Measurements from ENCODE around the gene KCNQ1.

The KCNQ1 gene

DNA sequence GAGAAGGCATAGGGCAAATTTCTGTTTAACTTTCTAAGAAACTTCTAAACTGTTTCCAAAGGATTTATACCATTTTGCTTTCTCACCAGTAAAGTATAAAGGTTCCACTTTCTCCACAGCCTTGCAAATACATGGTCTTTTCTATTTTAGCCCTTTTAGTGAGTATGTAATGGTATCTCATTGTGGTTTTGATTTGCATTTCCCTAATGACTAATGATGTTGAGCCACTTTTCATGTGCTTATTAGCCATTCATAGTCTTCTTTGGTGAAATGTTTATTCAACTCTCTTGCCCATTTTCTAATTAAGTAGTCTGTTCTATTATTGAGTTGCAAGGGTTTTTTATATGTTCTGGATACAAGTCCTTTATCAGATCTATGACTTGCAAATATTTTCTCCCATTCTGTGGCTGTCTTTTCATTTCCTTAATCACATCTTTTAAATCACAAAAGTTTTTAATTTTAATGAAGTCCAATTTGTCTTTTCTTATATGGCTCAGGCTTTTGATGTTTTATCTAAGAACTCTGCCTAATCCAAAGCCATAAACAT lies 338.8 kb downstream of the KCNQ1 start:
- 0 out of 2 replicates have a peak, but pooled peaks cover 5% of the 10 kb centered on the region for H3K27me3 ChIP-seq (ENCODE audit: insufficient read depth, low read length)
- H3K27ac ChIP-seq (ENCODE audit: low read depth, low read length): no peak overlapping the region
- H2AFZ ChIP-seq (ENCODE audit: low read length, unreplicated experiment): no peak overlapping the region
- H3K36me3 ChIP-seq (ENCODE audit: insufficient read depth, low read length): no peaks in the 10 kb centered on the region
- H3K79me2 ChIP-seq (ENCODE audit: control insufficient read depth, insufficient read depth, low read length, unreplicated experiment): no peaks in the 10 kb centered on the region
- no peak overlapping the region for H3K4me3 ChIP-seq (ENCODE audit: low read depth, low read length)
- peaks cover 12% of the 10 kb centered on the region for H3K4me1 ChIP-seq (ENCODE audit: control insufficient read depth, insufficient read depth, low read length, unreplicated experiment)

GRCh38 chr11:2787816-2788167 lies 343.0 kb downstream of the KCNQ1 start:
- Histone ChIP-seq H3K79me2 (ENCODE audit: control insufficient read depth, insufficient read depth, low read length, unreplicated experiment) (no peaks in the 10 kb centered on the region), H3K4me3 (ENCODE audit: low read depth, low read length) (no peak overlapping the region), H3K36me3 (ENCODE audit: insufficient read depth, low read length) (no peaks in the 10 kb centered on the region), H3K27ac (ENCODE audit: low read depth, low read length) (no peak overlapping the region), H2AFZ (ENCODE audit: low read length, unreplicated experiment) (no peak overlapping the region), H3K27me3 (ENCODE audit: insufficient read depth, low read length) (peaks cover 28% of the 10 kb centered on the region), H3K4me1 (ENCODE audit: control insufficient read depth, insufficient read depth, low read length, unreplicated experiment) (no peaks in the 10 kb centered on the region)

DNA sequence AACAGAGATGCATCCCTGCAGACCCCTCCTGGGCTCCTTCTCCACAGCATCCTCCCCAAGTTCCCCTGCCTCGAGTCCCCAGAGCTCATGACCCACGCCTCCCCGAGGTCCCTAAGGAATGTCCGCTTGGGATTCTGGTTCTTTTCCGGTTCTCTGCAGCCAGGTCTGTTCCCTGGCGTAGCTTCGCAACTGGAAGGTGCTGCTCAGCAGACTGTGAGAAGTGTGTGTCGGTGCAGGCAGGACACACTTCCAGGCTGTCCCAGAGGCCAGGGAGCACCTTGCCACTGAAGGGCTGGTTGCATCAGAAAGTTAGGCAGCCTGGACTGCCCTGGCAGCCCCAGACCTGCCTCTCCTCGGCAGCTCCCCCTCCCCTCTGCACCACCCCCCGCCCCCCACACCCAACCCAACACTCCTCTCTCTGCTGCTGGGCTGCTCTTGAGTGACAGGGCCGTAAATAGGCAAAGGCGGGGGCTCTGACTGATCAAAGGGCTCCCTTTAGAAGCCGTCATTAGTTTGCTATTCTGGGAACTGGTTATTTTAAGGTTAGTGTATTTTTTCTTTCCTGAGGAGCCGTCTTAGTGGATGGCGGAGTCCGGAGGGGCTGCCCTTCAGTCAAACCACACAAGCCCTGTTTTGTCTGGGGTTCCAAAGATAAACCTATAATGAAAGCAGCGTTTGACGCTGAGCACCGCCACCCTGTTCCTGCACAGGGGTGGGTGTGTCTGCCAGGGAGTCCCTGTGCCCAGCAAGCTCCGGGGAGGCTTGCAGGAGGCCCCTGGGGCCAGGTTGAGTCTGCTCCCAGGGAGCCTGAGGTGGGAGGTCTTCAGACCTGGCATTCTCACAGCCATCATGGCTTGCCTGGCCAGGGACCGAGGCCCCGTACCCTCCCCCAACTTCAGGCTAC lies 343.6 kb downstream of the KCNQ1 start:
- peaks cover 33% of the 10 kb centered on the region for H3K27me3 ChIP-seq (ENCODE audit: insufficient read depth, low read length)
- no peaks in the 10 kb centered on the region for H3K79me2 ChIP-seq (ENCODE audit: control insufficient read depth, insufficient read depth, low read length, unreplicated experiment)
- no peak overlapping the region for H3K4me3 ChIP-seq (ENCODE audit: low read depth, low read length)
- no peaks in the 10 kb centered on the region for H3K36me3 ChIP-seq (ENCODE audit: insufficient read depth, low read length)
- no peaks in the 10 kb centered on the region for H3K4me1 ChIP-seq (ENCODE audit: control insufficient read depth, insufficient read depth, low read length, unreplicated experiment)
- H2AFZ ChIP-seq (ENCODE audit: low read length, unreplicated experiment): no peak overlapping the region
- H3K27ac ChIP-seq (ENCODE audit: low read depth, low read length): no peak overlapping the region

GRCh38 chr11:2789331-2789730 lies 344.5 kb downstream of the KCNQ1 start:
- no peaks in the 10 kb centered on the region for H3K36me3 ChIP-seq (ENCODE audit: insufficient read depth, low read length)
- no peak overlapping the region for H2AFZ ChIP-seq (ENCODE audit: low read length, unreplicated experiment)
- H3K79me2 ChIP-seq (ENCODE audit: control insufficient read depth, insufficient read depth, low read length, unreplicated experiment): no peaks in the 10 kb centered on the region
- H3K27ac ChIP-seq (ENCODE audit: low read depth, low read length): no peak overlapping the region
- peaks cover 32% of the 10 kb centered on the region for H3K27me3 ChIP-seq (ENCODE audit: insufficient read depth, low read length)
- H3K4me1 ChIP-seq (ENCODE audit: control insufficient read depth, insufficient read depth, low read length, unreplicated experiment): no peaks in the 10 kb centered on the region
- no peak overlapping the region for H3K4me3 ChIP-seq (ENCODE audit: low read depth, low read length)

DNA sequence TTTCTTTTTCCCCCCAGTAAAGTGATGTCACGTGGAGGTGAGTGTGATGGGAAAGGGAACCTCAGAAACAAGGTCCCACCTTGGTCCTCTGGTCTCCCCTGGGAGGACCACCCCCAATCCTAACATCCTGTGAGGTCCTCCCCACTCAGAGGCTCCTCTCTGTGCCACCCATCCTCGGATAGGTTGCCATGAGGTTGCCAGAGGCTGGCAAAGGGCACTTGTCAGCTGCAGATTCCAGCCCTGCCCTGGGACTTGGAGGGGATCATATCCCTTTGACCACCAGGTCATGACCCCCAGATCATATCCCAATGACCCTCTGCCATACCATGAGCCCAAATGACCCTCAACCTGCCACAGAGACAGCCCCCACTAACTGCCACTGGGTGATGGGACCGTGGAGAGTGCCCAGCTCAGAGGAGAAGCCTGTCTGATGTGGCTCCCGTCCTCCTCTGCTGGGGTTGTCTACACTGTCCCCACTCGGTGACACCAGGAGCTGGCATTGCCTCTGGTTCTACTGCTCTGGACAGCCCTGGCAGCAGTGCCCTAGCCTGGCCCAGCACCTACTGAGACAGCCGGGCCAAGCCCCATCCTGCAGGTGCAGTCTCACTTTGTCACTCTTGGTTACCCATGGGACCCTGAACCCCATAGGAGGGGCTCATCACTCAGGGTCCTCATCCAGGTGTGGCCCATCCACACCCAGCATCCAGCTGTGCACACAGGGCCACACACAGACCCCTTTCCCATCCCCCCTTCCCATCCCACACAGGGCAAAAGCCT lies 345.2 kb downstream of the KCNQ1 start:
- H2AFZ ChIP-seq (ENCODE audit: low read length, unreplicated experiment): no peak overlapping the region
- H3K27me3 ChIP-seq (ENCODE audit: insufficient read depth, low read length): peaks cover 30% of the 10 kb centered on the region
- H3K36me3 ChIP-seq (ENCODE audit: insufficient read depth, low read length): no peaks in the 10 kb centered on the region
- no peak overlapping the region for H3K27ac ChIP-seq (ENCODE audit: low read depth, low read length)
- no peaks in the 10 kb centered on the region for H3K4me1 ChIP-seq (ENCODE audit: control insufficient read depth, insufficient read depth, low read length, unreplicated experiment)
- no peaks in the 10 kb centered on the region for H3K79me2 ChIP-seq (ENCODE audit: control insufficient read depth, insufficient read depth, low read length, unreplicated experiment)
- H3K4me3 ChIP-seq (ENCODE audit: low read depth, low read length): no peak overlapping the region

DNA sequence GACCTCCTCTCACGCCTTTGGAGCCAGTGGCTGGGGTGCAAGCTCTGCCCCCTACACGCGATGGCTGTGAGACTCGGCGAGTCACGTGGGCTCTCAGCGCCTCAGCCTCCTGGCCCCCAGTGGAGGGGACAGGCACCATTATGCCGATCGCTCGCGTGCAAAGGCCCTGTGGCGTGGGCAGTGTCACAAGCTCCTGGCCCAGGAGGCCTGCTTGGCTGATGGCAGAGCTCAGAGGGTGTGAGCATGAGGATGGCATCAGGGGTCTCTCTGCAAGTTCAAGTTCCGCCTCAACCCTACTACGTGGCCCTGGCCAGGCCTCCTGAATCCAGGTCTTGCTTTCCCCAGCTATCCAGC lies 345.7 kb downstream of the KCNQ1 start:
- Histone ChIP-seq H3K4me3 (ENCODE audit: low read depth, low read length) (no peak overlapping the region), H3K27ac (ENCODE audit: low read depth, low read length) (no peak overlapping the region), H3K4me1 (ENCODE audit: control insufficient read depth, insufficient read depth, low read length, unreplicated experiment) (no peaks in the 10 kb centered on the region), H3K27me3 (ENCODE audit: insufficient read depth, low read length) (peaks cover 30% of the 10 kb centered on the region), H3K36me3 (ENCODE audit: insufficient read depth, low read length) (no peaks in the 10 kb centered on the region), H3K79me2 (ENCODE audit: control insufficient read depth, insufficient read depth, low read length, unreplicated experiment) (no peaks in the 10 kb centered on the region), H2AFZ (ENCODE audit: low read length, unreplicated experiment) (no peak overlapping the region)

DNA sequence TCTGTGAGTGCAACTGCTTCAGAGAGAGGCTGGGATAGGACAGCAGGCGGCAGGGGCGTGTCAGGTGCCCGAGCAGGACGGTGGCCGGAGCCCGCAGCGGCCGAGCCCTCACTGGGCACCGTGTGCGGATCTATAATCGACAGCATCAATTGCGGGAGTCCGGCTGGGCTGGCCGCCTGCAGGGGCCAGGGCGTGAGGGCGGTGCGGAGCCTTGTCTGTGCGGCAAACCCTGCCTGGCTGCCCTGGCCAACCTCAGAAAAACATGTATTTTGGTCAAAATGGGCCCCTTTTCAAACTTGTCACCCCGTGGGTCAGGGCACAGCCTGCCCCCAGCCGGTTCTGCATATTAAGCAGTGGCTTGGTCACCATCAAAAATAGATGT lies 346.3 kb downstream of the KCNQ1 start:
- Histone ChIP-seq H3K4me3 (ENCODE audit: low read depth, low read length) (no peak overlapping the region), H3K4me1 (ENCODE audit: control insufficient read depth, insufficient read depth, low read length, unreplicated experiment) (no peaks in the 10 kb centered on the region), H3K27ac (ENCODE audit: low read depth, low read length) (no peak overlapping the region)

DNA sequence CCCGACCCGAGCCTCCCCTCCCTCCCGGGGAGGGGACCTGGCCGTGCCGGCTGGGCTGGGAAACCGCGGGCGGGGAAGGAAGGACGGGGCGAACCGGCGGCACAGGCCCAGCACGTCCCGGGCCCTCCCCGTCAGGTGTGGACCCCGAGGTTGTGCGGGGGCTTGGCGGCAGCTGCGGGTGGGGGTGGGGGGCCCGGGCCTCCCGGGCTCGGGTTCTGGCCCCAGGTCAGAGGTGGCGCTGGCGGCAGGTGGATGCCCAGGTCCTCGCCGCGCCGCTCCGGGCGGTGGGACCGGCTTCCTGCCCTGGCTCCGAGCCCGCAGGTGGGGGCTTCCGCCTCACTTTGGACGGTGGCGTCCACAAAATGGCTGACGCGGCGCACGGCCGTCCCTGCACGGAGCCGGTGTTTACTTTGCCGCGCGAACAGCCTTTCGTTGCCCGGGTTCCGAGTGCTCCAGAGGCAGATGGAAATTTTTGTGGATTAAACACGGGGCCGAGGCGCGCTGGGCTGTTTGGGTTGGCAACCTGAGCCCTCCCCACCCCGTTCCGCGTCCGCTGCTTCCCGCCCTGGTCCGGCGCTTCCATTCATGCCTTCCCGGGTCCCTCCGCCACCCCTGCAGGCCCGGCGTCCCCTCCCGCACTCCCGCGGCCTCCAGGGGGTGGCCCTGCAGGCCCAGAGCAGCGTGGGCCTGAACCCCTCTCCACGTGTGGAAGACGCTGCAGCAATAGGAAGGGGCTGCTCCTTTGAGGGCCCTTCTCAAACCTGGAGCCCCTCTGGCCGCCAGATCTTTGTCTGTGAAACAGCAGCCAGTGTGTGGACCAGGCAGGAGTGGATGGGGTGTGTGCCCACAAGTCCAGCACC lies 346.9 kb downstream of the KCNQ1 start:
- Histone ChIP-seq H3K27ac (ENCODE audit: low read depth, low read length) (no peak overlapping the region), H3K27me3 (ENCODE audit: insufficient read depth, low read length) (peaks cover 27% of the 10 kb centered on the region), H3K4me3 (ENCODE audit: low read depth, low read length) (peak overlapping the region; percentile 57)

More for the DNA sequence above, 346.3 kb downstream of the KCNQ1 start:
- no peaks in the 10 kb centered on the region for H3K36me3 ChIP-seq (ENCODE audit: insufficient read depth, low read length)
- H3K27me3 ChIP-seq (ENCODE audit: insufficient read depth, low read length): peaks cover 30% of the 10 kb centered on the region
- peak overlapping the region; percentile 85 for H2AFZ ChIP-seq (ENCODE audit: low read length, unreplicated experiment)
- no peaks in the 10 kb centered on the region for H3K79me2 ChIP-seq (ENCODE audit: control insufficient read depth, insufficient read depth, low read length, unreplicated experiment)

DNA sequence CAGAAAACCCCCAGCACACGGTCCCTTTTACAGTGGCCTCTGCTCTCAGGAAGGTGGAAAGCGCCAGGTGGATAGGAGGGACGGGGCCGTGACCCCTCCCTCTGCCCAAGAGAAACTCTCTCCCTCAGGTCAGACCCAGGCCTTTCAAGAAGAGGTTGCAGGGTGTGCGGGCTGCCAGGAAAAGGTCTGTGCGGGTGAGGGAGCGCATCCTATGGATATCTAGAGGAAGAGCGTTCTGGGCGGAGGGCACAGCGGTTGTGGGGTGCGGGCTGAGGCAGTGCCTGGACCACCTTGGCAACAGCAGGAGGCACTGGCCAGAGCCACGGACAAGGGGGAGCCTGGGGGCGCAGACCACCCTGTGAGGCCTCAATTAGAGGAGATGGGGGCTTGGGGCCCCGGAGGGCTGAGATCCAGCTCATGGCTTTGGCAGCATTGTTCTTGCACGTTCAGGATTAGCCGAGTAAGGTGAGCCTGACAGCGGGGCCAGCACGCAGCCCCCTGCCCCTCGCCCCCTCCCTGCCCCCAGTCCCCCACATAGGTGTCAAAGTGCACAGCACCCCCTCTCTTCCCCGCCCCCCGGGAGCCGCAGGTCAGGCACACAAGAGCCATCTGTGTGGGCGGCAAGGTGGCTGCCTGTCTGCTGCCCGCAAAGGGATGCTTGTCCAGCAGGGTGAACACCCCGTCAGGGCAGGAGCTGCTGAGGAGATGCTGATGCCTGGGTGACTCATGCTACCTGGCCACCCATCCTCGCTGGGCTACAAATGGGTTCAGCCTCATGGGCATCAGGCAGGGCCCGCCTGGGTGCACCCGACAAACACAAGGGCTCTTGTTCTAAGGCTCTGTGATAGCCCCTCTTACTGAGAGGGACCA lies 347.8 kb downstream of the KCNQ1 start:
- Histone ChIP-seq H2AFZ (ENCODE audit: low read length, unreplicated experiment) (peak overlapping the region; percentile 85), H3K27ac (ENCODE audit: low read depth, low read length) (no peak overlapping the region), H3K4me1 (ENCODE audit: control insufficient read depth, insufficient read depth, low read length, unreplicated experiment) (no peaks in the 10 kb centered on the region), H3K79me2 (ENCODE audit: control insufficient read depth, insufficient read depth, low read length, unreplicated experiment) (no peaks in the 10 kb centered on the region), H3K36me3 (ENCODE audit: insufficient read depth, low read length) (no peaks in the 10 kb centered on the region), H3K4me3 (ENCODE audit: low read depth, low read length) (no peak overlapping the region), H3K27me3 (ENCODE audit: insufficient read depth, low read length) (peaks cover 27% of the 10 kb centered on the region)

More for the DNA sequence above, 346.9 kb downstream of the KCNQ1 start:
- Histone ChIP-seq H2AFZ (ENCODE audit: low read length, unreplicated experiment) (peak overlapping the region; percentile 85), H3K36me3 (ENCODE audit: insufficient read depth, low read length) (no peaks in the 10 kb centered on the region), H3K79me2 (ENCODE audit: control insufficient read depth, insufficient read depth, low read length, unreplicated experiment) (no peaks in the 10 kb centered on the region), H3K4me1 (ENCODE audit: control insufficient read depth, insufficient read depth, low read length, unreplicated experiment) (no peaks in the 10 kb centered on the region)

All from ACC112 (cell line).